Hepatocyte (in vitro differentiated cells): Measurements from ENCODE around the gene WDR37.

Source experiments
- EZH2 ChIP-seq: fragments of 200-600 bp; sonication (generic); IDR thresholded peaks from 2 replicates; pipeline ENCODE4 v1.6.1; 2016; ENCODE audit warnings: antibody characterized with exemption, mild to moderate bottlenecking, borderline replicate concordance
- TF ChIP-seq, protein P1 (sequence below): fragments of 200-600 bp; sonication (generic); IDR thresholded peaks from 2 replicates; pipeline ENCODE4 v1.5.1; 2016; ENCODE audit warnings: antibody characterized with exemption, mild to moderate bottlenecking; ENCODE audit not compliant: poor library complexity

DNA sequence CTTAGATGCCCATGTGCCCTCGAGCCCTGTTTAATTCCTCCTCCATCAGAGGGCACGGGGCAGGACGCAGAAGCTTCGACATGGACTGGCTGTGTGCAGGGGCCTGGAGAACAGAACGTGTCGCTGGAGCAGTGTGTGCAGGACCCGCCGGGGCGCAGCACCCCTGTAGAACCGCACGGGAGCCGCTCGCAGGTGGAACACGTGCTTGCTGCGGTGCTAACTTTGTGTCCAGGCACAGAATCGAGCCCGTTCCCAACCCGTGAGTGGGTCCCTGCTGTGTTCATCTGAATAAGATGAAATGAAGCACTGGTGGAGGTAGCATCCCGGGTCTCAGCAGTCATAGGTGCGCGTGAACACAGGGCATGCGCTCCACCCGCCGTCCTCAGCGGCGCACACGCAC lies 116.9 kb downstream of the WDR37 start:
- TF ChIP-seq, protein P1, sequence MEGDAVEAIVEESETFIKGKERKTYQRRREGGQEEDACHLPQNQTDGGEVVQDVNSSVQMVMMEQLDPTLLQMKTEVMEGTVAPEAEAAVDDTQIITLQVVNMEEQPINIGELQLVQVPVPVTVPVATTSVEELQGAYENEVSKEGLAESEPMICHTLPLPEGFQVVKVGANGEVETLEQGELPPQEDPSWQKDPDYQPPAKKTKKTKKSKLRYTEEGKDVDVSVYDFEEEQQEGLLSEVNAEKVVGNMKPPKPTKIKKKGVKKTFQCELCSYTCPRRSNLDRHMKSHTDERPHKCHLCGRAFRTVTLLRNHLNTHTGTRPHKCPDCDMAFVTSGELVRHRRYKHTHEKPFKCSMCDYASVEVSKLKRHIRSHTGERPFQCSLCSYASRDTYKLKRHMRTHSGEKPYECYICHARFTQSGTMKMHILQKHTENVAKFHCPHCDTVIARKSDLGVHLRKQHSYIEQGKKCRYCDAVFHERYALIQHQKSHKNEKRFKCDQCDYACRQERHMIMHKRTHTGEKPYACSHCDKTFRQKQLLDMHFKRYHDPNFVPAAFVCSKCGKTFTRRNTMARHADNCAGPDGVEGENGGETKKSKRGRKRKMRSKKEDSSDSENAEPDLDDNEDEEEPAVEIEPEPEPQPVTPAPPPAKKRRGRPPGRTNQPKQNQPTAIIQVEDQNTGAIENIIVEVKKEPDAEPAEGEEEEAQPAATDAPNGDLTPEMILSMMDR: no peak
- no peak for TF ChIP-seq EZH2
